AG04450 (cell line): ENCODE data around the gene XKR3. TPM values are rescaled to one million over a fixed set of nuclear protein-coding genes. Genes with fewer than 3 reads are reported as not detected.
"Not testable (repeated sequence)": the region's sequence is repeated elsewhere in the genome, so short reads cannot be mapped to it uniquely, and the experiment has no call there.

Experiments
- CTCF ChIA-PET: fragments of 300-600, 350-600 bp; formaldehyde crosslinking; extraction: SDS; loops from one replicate; lab custom pipeline; 2022; ENCODE audit warnings: antibody characterized with exemption, inconsistent platforms; lab: Charles Lee
- POLR2A ChIA-PET: fragments of 350-600 bp; formaldehyde crosslinking; extraction: SDS; loops from one replicate; lab custom pipeline; 2021; ENCODE audit warnings: antibody characterized with exemption, inconsistent platforms; lab: Yijun Ruan, JAX
- DNase-seq: peaks from one replicate; pipeline ENCODE4 v3.0.0-alpha.2; 2011; ENCODE audit warnings: low read depth, low spot score
- H3K27ac ChIP-seq: one replicate; pipeline ENCODE4 v1.5.1; 2012; ENCODE audit warnings: low read depth, low read length, control low read depth
- H3K27me3 ChIP-seq: one replicate; pipeline ENCODE4 v1.6.0; 2012; ENCODE audit warnings: low read length; ENCODE audit not compliant: control insufficient read depth, insufficient read depth
- H3K4me3 ChIP-seq: 2 replicates; pipeline ENCODE4 v1.5.1; 2011; ENCODE audit warnings: mild to moderate bottlenecking, low read depth, low read length, control low read depth
- H3K9me3 ChIP-seq: 2 replicates; pipeline ENCODE4 v1.5.1; 2012; ENCODE audit warnings: low read length; ENCODE audit not compliant: control insufficient read depth, insufficient read depth
- polyA plus RNA-seq: library from polyadenylated mRNA; depleted of rRNA; stranded (reverse); fragments of >200 nt; gene quantifications from 2 replicates; pipeline ENCODE4 v1.2.3, GENCODE V29; 2011
- TF ChIP-seq, protein P1 (sequence below): IDR thresholded peaks from 2 replicates; pipeline ENCODE4 v1.5.1; 2011; ENCODE audit warnings: low read depth, low read length, control low read depth, inconsistent platforms

XKR3 gene
- polyA plus RNA-seq, 1 experiment = not detected

DNA sequence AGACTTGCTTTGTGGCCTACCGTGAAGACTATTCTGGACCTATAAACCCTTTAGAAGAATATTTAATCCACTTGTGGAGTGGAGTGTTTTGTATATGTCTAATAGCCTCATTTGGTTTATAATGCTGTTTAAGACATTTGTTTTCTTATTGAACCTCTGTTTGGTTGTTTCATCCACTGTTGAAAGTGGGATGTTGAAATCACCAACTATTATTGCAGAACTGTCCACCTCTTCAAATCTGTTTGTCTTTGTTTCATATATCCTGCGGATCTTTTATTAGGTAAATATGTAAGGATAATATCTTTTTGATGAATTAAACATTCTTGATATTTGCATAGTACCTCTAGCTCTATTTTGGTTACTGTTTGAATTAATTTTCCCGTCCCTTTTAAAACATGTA is 49.1 kb downstream of the XKR3 start:
- Histone ChIP-seq H3K27ac (no peak overlapping the region), H3K4me3 (no peak overlapping the region), H3K9me3 (peaks cover 26% of the 10 kb centered on the region), H3K27me3 (no peaks in the 10 kb centered on the region)
- ChIA-PET CTCF (no interaction called here), POLR2A (no interaction called here)
- TF ChIP-seq, protein P1, sequence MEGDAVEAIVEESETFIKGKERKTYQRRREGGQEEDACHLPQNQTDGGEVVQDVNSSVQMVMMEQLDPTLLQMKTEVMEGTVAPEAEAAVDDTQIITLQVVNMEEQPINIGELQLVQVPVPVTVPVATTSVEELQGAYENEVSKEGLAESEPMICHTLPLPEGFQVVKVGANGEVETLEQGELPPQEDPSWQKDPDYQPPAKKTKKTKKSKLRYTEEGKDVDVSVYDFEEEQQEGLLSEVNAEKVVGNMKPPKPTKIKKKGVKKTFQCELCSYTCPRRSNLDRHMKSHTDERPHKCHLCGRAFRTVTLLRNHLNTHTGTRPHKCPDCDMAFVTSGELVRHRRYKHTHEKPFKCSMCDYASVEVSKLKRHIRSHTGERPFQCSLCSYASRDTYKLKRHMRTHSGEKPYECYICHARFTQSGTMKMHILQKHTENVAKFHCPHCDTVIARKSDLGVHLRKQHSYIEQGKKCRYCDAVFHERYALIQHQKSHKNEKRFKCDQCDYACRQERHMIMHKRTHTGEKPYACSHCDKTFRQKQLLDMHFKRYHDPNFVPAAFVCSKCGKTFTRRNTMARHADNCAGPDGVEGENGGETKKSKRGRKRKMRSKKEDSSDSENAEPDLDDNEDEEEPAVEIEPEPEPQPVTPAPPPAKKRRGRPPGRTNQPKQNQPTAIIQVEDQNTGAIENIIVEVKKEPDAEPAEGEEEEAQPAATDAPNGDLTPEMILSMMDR = no peak
- DNase-seq = no peak

DNA sequence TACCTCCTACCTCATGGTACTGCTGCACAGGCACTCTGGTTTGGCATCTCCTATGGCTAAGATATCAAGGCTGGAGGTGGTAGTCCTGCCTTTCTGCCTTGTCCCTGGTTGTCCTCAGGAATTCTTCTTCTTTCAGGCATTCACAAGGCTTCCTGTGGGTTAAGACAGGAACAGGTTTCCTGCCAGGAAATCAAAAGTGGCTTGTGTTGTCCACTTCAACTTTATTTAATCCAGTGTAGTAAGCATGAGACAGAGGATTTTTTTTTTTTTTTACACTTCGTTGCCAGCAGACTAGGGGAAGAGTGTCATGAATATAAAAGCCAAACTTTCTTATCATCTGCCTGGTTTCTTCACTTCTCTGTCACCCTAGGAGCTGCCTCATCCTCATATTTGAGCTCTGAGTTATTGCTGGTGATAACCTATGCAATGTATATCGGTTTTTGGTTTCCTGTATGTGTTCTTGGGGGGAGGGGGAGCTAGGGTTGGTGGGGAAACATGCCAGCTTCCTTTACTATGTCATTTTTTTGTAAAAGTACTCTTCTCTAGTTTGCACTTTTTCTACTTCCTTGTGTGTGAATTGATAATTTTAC is 50.2 kb downstream of the XKR3 start:
- no peak for DNase-seq
- Histone ChIP-seq H3K27me3 (no peaks in the 10 kb centered on the region), H3K27ac (no peak overlapping the region), H3K9me3 (peaks cover 20% of the 10 kb centered on the region), H3K4me3 (no peak overlapping the region)
- CTCF ChIA-PET = no interaction called here
- POLR2A ChIA-PET = no interaction called here
- TF ChIP-seq, protein P1 = no peak

DNA sequence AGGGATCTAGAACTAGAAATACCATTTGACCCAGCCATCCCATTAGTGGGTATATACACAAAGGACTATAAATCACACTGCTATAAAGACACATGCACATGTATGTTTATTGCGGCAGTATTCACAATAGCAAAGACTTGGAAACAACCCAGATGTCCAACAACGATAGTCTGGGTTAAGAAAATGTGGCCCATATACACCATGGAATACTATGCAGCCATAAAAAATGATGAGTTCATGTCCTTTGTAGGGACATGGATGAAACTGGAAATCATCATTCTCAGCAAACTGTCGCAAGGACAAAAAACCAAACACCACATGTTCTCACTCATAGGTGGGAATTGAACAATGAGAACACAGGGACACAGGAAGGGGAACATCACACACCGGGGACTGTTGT is 53.6 kb downstream of the XKR3 start:
- H3K27ac ChIP-seq, H3K27me3 ChIP-seq, H3K4me3 ChIP-seq, DNase-seq, CTCF ChIA-PET, POLR2A ChIA-PET: not testable (repeated sequence)
- H3K9me3 ChIP-seq = peaks cover 14% of the 10 kb centered on the region

DNA sequence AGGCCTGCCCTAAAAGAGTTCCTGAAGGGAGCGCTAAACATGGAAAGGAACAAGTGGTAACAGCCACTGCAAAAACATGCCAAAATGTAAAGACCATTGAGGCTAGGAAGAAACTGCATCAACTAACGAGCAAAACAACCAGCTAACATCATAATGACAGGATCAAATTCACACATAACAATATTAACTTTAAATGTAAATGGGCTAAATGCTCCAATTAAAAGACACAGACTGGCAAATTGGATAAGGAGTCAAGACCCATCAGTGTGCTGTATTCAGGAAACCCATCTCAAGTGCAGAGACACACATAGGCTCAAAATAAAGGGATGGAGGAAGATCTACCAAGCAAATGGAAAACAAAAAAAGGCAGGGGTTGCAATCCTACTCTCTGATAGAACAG is 57.3 kb downstream of the XKR3 start:
- DNase-seq, POLR2A ChIA-PET, H3K4me3 ChIP-seq, CTCF ChIA-PET, H3K27me3 ChIP-seq, H3K27ac ChIP-seq: not testable (repeated sequence)
- peaks cover 11% of the 10 kb centered on the region for H3K9me3 ChIP-seq

DNA sequence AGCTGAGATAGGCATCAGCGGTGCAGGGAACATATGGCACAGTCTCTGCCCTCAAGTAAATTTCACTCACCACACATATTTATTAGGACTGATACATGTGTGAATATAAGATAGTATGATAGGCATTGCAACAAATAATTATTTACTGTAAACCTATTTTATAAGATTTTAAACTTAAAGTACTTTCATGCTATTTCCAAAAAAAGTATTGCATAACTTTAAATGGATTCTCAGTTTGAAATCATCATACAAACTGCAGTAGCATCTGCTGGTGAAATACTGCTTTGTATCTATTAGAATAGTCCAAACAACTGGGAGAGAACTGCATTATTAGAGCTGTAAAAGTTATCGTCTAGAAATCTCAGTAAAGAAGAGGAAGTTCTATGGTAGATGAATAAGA is 63.0 kb downstream of the XKR3 start:
- H3K4me3 ChIP-seq, DNase-seq, H3K27me3 ChIP-seq, POLR2A ChIA-PET, CTCF ChIA-PET, H3K27ac ChIP-seq: not testable (repeated sequence)
- peaks cover 12% of the 10 kb centered on the region for H3K9me3 ChIP-seq

DNA sequence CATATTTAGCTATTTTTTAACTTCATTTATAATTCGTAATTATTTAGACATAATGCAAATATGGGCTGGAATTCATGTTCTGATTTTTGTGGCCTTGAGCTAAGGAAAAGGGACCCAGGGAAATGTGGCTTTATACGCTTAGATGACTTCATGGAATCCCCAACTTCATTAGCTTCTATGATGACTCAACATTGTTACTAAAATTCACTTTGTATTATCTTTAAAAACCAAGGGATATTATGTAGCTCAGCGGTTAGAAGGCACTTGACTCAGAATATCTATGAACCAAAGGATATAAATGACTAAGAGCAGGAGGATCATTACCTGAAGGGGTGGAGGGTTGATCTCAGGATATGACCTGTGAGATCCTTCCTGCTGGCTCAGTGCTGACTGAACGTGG is 64.8 kb downstream of the XKR3 start:
- DNase-seq, H3K27ac ChIP-seq, CTCF ChIA-PET, H3K9me3 ChIP-seq, POLR2A ChIA-PET, H3K4me3 ChIP-seq, H3K27me3 ChIP-seq: not testable (repeated sequence)

DNA sequence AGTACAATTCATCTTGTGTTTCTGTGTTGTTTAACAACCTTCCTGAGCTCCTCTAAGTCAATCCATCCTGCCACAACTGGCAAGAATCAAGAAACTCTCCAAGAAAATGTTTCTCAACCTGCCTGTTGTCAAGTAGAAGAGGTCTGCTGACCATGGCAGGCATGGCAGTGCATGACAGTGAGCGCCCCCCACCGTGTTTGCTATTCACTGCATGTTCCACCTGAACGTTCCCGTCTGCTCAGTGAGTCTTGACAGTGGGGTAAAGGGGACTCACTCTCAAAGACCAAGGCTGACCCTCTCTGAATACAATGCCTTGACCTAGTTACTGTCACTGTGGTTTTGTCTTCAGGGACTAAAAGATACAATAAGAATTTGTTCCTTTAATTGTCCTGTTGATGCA is 75.9 kb downstream of the XKR3 start:
- DNase-seq, H3K4me3 ChIP-seq, H3K27ac ChIP-seq, POLR2A ChIA-PET, CTCF ChIA-PET, H3K27me3 ChIP-seq: not testable (repeated sequence)
- peaks cover 17% of the 10 kb centered on the region for H3K9me3 ChIP-seq

DNA sequence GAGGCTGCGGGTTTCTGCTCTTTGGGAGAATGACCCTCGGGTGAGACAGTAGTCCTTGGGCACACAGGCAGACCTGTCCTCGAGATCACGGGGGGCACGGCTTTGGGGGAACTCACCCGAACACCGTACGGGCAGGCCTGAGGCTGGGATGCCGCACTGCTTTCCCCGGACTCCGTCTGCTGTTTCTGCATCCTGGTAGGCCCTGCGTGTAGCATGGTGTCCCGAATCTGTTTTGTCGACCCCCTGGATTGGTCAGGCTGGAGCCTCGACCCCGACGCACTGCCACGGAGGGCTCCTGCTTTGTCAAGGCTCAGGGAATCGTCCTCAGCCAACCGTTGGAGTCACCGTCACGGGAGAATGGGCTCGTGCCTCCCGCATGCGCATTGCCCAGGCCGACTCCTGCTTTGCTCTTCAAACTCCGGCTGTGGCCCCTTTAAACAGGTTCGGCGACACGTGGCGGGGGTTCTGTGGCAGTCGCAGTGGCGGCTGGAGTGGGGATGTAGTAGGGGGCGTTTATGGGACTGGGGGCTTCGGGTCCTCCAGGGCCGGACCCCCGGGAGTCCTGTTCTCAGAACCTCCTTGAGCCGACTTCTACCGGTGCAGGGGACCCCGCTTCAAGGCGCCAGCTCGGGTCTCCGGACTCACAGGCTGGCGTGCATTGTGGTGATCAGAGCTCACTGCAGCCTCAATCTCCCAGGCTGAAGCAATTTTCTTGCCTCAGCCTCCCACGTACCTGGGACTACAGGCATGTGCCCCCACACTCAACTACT is 76.9 kb downstream of the XKR3 start:
- CTCF ChIA-PET, H3K27ac ChIP-seq, POLR2A ChIA-PET, H3K4me3 ChIP-seq, H3K27me3 ChIP-seq, DNase-seq: not testable (repeated sequence)
- peaks cover 17% of the 10 kb centered on the region for H3K9me3 ChIP-seq

DNA sequence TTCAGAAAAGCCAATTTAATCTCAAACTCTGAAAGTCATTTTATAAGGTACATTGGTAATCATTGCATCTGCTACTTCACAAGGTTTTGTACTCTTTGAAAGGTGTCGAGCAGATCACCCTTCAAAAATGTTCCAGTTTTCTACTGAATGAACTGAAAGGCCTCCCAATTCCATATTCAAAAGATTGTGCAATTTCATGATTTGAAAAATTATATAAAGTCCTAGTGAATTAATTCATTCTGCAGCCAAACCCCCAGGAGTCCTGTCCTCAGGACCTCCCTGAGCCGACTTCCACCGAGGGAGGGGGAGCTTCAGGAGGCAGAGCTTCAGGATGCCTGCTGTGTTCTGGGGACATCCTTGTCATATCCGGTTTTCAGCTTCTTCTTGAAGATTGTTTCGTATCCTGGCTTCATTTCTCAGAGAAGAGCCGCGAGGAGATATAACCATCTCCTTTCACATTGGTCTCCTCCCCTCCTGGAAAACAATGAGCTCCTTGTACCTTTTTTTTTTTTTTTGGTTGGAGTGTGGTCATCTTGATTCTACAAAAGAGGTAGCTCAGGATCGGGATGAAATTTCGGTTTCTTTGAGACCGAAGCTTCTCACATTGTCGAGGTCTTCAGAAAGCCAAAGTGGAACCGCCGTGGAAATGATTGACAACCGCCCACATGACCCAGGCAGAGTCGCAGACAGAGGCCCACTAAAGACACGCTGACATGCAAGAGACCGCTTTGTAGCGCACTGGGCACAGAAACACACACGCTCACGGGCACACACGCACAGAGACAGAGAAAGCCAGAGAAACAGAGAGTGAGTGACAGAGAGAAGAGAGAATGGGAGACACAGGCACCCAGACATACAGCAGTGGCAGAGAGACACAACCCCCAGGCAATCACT is 77.7 kb downstream of the XKR3 start:
- H3K27ac ChIP-seq, H3K27me3 ChIP-seq, CTCF ChIA-PET, POLR2A ChIA-PET, H3K4me3 ChIP-seq, DNase-seq: not testable (repeated sequence)
- peaks cover 17% of the 10 kb centered on the region for H3K9me3 ChIP-seq

DNA sequence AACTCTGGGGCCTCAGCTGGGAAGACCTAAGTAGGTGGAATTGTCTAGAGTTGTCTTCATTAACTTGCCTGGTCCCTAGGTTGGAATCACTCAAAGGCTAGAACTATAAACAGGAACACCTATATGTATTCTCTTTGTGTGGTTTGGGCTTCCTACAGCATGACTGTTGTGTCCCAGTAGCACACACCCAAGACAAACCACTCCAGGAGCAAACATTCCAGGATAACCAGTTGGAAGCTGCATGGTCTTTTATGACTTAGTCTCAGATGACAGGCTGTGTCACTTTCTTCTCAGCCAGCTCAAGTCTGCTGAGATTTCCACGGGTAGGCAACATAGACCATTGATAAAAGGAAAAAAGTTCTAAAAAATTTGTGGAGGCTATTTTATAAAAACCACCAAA is 90.9 kb downstream of the XKR3 start:
- H3K9me3 ChIP-seq, DNase-seq, H3K4me3 ChIP-seq, CTCF ChIA-PET, H3K27me3 ChIP-seq, POLR2A ChIA-PET, H3K27ac ChIP-seq: not testable (repeated sequence)
